ACC112 (cell line): ENCODE data around the gene BPGM.
"Not testable (repeated sequence)": the region's sequence is repeated elsewhere in the genome, so short reads cannot be mapped to it uniquely, and the experiment has no call there.

Experiments
- H2AFZ ChIP-seq: fragments of 200-600 bp; sonication (generic); one replicate; pipeline ENCODE4 v1.6.0; 2017; ENCODE audit warnings: antibody characterized with exemption, low read length; ENCODE audit not compliant: unreplicated experiment
- H3K27ac ChIP-seq: fragments of 200-600 bp; sonication (generic); 2 replicates; pipeline ENCODE4 v1.5.1; 2014; ENCODE audit warnings: low read depth, mild to moderate bottlenecking, antibody characterized with exemption, low read length, moderate library complexity
- H3K27me3 ChIP-seq: fragments of 200-600 bp; sonication (generic); 2 replicates; pipeline ENCODE4 v1.6.1; 2014; ENCODE audit warnings: mild to moderate bottlenecking, antibody characterized with exemption, low read length, moderate library complexity, mixed read lengths; ENCODE audit not compliant: insufficient read depth
- H3K36me3 ChIP-seq: fragments of 200-600 bp; sonication (generic); 2 replicates; pipeline ENCODE4 v1.6.1; 2016; ENCODE audit warnings: mild to moderate bottlenecking, antibody characterized with exemption, low read length, moderate library complexity, mixed read lengths; ENCODE audit not compliant: insufficient read depth
- H3K4me1 ChIP-seq: fragments of 200-600 bp; sonication (generic); one replicate; pipeline ENCODE4 v1.6.1; 2016; ENCODE audit warnings: low read length, mixed read lengths; ENCODE audit not compliant: insufficient read depth, unreplicated experiment, control insufficient read depth
- H3K4me3 ChIP-seq: fragments of 200-600 bp; sonication (generic); 2 replicates; pipeline ENCODE4 v1.5.1; 2014; ENCODE audit warnings: mild to moderate bottlenecking, low read depth, low read length
- H3K79me2 ChIP-seq: fragments of 200-600 bp; sonication (generic); one replicate; pipeline ENCODE4 v1.6.0; 2016; ENCODE audit warnings: low read length; ENCODE audit not compliant: control insufficient read depth, unreplicated experiment, insufficient read depth

The BPGM gene

GRCh38 chr7:134685250-134685649 is 38.6 kb downstream of the BPGM start:
- no peaks in the 10 kb centered on the region for H3K79me2 ChIP-seq
- H3K4me3 ChIP-seq, result no peak overlapping the region
- H2AFZ ChIP-seq, result no peak overlapping the region
- peaks cover 9% of the 10 kb centered on the region for H3K4me1 ChIP-seq
- H3K36me3 ChIP-seq, result peaks cover 4% of the 10 kb centered on the region; the same call in 1 of the 2 replicates
- no peak overlapping the region for H3K27ac ChIP-seq
- H3K27me3 ChIP-seq, result no peaks in the 10 kb centered on the region

GRCh38 chr7:134686786-134687185 is 40.1 kb downstream of the BPGM start:
- Histone ChIP-seq H3K27ac (no peak overlapping the region), H3K36me3 (no peaks in the 10 kb centered on the region), H3K4me1 (peaks cover 25% of the 10 kb centered on the region), H3K27me3 (no peaks in the 10 kb centered on the region), H3K4me3 (peak overlapping the region; percentile 45), H2AFZ (peak overlapping the region; percentile 82), H3K79me2 (no peaks in the 10 kb centered on the region)

- H2AFZ ChIP-seq, result peak overlapping the region; percentile 63
- H3K27ac ChIP-seq, H3K79me2 ChIP-seq, H3K36me3 ChIP-seq, H3K27me3 ChIP-seq: not testable (repeated sequence)
- peaks cover 46% of the 10 kb centered on the region for H3K4me1 ChIP-seq
- peak overlapping the region; percentile 62 for H3K4me3 ChIP-seq
These were observed 42.9 kb downstream of the BPGM start for GRCh38 chr7:134689550-134689949.

- Histone ChIP-seq H3K79me2 (no peaks in the 10 kb centered on the region), H3K36me3 (no peaks in the 10 kb centered on the region), H3K4me1 (peaks cover 49% of the 10 kb centered on the region), H3K27ac (peak overlapping the region; percentile 58; the same call in 1 of the 2 replicates), H3K4me3 (peak overlapping the region; percentile 62), H3K27me3 (no peaks in the 10 kb centered on the region), H2AFZ (peak overlapping the region; percentile 63)
These were observed 43.4 kb downstream of the BPGM start for GRCh38 chr7:134690016-134690415.

- H3K27me3 ChIP-seq, result no peaks in the 10 kb centered on the region
- peak overlapping the region; percentile 63 for H2AFZ ChIP-seq
- peaks cover 57% of the 10 kb centered on the region for H3K4me1 ChIP-seq
- peak overlapping the region; percentile 58 for H3K27ac ChIP-seq
- H3K4me3 ChIP-seq, result no peak overlapping the region
- H3K79me2 ChIP-seq, result no peaks in the 10 kb centered on the region
- H3K36me3 ChIP-seq, result no peaks in the 10 kb centered on the region
These were observed 44.2 kb downstream of the BPGM start for GRCh38 chr7:134690614-134691504.

GRCh38 chr7:134691546-134692343 is 45.1 kb downstream of the BPGM start:
- Histone ChIP-seq H3K4me1 (peaks cover 61% of the 10 kb centered on the region), H3K27me3 (no peaks in the 10 kb centered on the region), H3K79me2 (no peaks in the 10 kb centered on the region), H3K27ac (peak overlapping the region; percentile 81), H2AFZ (peak overlapping the region; percentile 63), H3K36me3 (no peaks in the 10 kb centered on the region), H3K4me3 (peak overlapping the region; percentile 36; the same call in 1 of the 2 replicates)

GRCh38 chr7:134692344-134692705 is 45.7 kb downstream of the BPGM start:
- Histone ChIP-seq H3K36me3 (no peaks in the 10 kb centered on the region), H3K4me1 (peaks cover 57% of the 10 kb centered on the region), H3K79me2 (no peaks in the 10 kb centered on the region), H3K27ac (peak overlapping the region; percentile 81), H3K27me3 (no peaks in the 10 kb centered on the region), H2AFZ (peak overlapping the region; percentile 81), H3K4me3 (peak overlapping the region; percentile 36; the same call in 1 of the 2 replicates)

GRCh38 chr7:134693256-134693655 is 46.6 kb downstream of the BPGM start:
- Histone ChIP-seq H3K36me3 (no peaks in the 10 kb centered on the region), H3K27ac (peak overlapping the region; percentile 81), H3K4me3 (peak overlapping the region; percentile 36), H3K79me2 (no peaks in the 10 kb centered on the region), H3K27me3 (no peaks in the 10 kb centered on the region), H2AFZ (peak overlapping the region; percentile 81), H3K4me1 (peaks cover 53% of the 10 kb centered on the region)

GRCh38 chr7:134694299-134694698 is 47.6 kb downstream of the BPGM start:
- H3K4me1 ChIP-seq, result peaks cover 53% of the 10 kb centered on the region

GRCh38 chr7:134694767-134695166 is 48.1 kb downstream of the BPGM start:
- Histone ChIP-seq H3K27ac (peak overlapping the region; percentile 72), H3K27me3 (no peaks in the 10 kb centered on the region), H3K36me3 (no peaks in the 10 kb centered on the region), H3K4me1 (peaks cover 53% of the 10 kb centered on the region), H3K79me2 (no peaks in the 10 kb centered on the region), H3K4me3 (no peak overlapping the region), H2AFZ (peak overlapping the region; percentile 19)

More at GRCh38 chr7:134694299-134694698, 47.6 kb downstream of the BPGM start:
- peak overlapping the region; percentile 81 for H3K27ac ChIP-seq
- no peaks in the 10 kb centered on the region for H3K36me3 ChIP-seq
- no peaks in the 10 kb centered on the region for H3K79me2 ChIP-seq
- H3K4me3 ChIP-seq, result no peak overlapping the region
- H2AFZ ChIP-seq, result no peak overlapping the region
- H3K27me3 ChIP-seq, result no peaks in the 10 kb centered on the region
